ENCODE results near the gene UBE2D1. TPM values are rescaled to one million over a fixed set of nuclear protein-coding genes. Genes with fewer than 3 reads are reported as not detected.

Gene UBE2D1
- total and polyA plus RNA-seq, 2 of the 8 experiments (the other 6 are each of a cell fraction or from before 2014, with no cell fraction given) = 21.2 to 33.5 TPM

- TF ChIP-seq CHD7 (IDR thresholded peaks at IDR 0.05; ENCODE audit: insufficient replicate concordance, low read length) (no peak), KDM4A (IDR thresholded peaks at IDR 0.05; ENCODE audit: low read depth, low read length, severe bottlenecking) (no peak), SUZ12 (IDR thresholded peaks at IDR 0.05; ENCODE audit: low read length) (no peak), MAX (IDR thresholded peaks at IDR 0.05) (no peak), JUND (IDR thresholded peaks at IDR 0.05; ENCODE audit: low read length) (no peak), SP2 (IDR thresholded peaks at IDR 0.05; ENCODE audit: low read length) (no peak), HDAC2 (IDR thresholded peaks at IDR 0.05; ENCODE audit: borderline replicate concordance in 1 of 2, low read depth in 2 of 2, low read length in 2 of 2) (no peak), SP4 (IDR thresholded peaks at IDR 0.05; ENCODE audit: low read length) (no peak), NANOG (IDR thresholded peaks at IDR 0.05; ENCODE audit: insufficient read depth, low read depth, low read length, poor library complexity, severe bottlenecking) (no peak), SRF (IDR thresholded peaks at IDR 0.05; ENCODE audit: low read depth, low read length) (no peak), CHD2 (IDR thresholded peaks at IDR 0.05; ENCODE audit: low read length) (no peak)
These were observed 26.5 kb downstream of the UBE2D1 start (continued) for GRCh38 chr10:58361353-58361752.

All from H1 (cell line).